ENCODE measurements around the gene CHP1.
"Not testable (repeated sequence)": the region's sequence is repeated elsewhere in the genome, so short reads cannot be mapped to it uniquely, and the experiment has no call there.

CHP1 gene

DNA sequence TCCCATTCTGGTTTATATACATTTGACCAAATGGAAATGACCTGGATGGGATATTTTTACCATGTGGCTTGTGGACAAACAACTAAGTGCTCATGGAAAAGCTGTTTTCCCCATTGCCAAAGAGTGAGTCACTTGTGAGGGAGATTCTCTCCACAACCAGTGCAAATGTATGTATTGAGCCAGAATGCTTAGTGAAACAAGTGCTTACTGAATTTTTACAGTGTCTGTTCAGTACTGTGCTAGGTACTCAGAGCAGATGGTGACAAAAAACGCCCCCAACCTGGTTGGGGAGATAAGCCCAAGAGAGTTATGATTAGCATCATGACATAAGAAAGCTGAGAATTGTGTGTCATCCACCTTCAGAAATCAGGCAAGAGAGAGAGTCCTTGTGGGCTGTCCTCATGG, 2.3 kb downstream of the CHP1 start:
- peak; percentile 82 for DNase-seq (ENCODE audit: low read depth)
- TF ChIP-seq, protein P1, sequence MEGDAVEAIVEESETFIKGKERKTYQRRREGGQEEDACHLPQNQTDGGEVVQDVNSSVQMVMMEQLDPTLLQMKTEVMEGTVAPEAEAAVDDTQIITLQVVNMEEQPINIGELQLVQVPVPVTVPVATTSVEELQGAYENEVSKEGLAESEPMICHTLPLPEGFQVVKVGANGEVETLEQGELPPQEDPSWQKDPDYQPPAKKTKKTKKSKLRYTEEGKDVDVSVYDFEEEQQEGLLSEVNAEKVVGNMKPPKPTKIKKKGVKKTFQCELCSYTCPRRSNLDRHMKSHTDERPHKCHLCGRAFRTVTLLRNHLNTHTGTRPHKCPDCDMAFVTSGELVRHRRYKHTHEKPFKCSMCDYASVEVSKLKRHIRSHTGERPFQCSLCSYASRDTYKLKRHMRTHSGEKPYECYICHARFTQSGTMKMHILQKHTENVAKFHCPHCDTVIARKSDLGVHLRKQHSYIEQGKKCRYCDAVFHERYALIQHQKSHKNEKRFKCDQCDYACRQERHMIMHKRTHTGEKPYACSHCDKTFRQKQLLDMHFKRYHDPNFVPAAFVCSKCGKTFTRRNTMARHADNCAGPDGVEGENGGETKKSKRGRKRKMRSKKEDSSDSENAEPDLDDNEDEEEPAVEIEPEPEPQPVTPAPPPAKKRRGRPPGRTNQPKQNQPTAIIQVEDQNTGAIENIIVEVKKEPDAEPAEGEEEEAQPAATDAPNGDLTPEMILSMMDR (IDR thresholded peaks at IDR 0.05; ENCODE audit: insufficient read depth, low read depth, low read length, missing control alignments) = no peak
- no peak overlapping the region for H3K4me3 ChIP-seq (ENCODE audit: low read length)

DNA sequence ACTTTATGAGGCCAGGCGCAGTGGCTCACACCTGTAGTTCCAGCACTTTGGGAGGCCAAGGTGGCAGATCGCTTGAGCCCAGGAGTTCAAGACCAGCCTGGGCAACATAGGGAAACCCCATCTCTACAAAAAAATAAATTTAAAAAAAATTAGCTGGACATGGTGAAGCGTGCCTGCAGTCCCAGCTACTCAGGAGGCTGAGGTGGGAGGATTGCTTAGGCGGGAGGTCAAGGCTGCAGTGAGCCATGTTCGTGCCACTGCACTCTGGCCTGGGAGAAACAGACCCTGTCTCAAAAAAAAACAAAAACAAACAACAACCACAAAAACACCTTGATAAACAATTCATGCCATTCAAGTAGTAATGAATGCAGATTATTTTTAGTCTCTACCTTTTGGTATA, 4.2 kb downstream of the CHP1 start:
- not testable (repeated sequence) for H3K4me3 ChIP-seq (ENCODE audit: low read length); DNase-seq (ENCODE audit: low read depth)

DNA sequence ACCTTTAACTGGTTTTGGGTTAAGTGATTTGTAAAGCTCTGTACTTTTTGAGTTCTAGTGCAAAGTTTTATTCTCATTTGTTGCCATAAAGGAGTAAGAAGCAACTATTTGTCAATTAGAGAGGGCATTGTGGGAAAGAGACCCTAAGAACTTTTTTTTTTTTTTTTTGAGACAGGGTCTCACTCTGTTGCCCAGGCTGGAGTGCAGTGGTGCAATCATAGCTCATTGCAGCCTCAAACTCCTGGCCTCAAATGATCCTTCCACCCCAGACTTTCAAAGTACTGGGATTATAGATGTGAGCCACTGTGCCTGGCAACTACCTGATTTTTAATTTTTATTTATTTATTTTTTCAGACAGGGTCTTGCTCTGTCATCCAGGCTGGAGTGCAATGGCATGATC, 4.9 kb downstream of the CHP1 start:
- TF ChIP-seq, protein P1 (IDR thresholded peaks at IDR 0.05; ENCODE audit: insufficient read depth, low read depth, low read length, missing control alignments) = no peak
- H3K4me3 ChIP-seq (ENCODE audit: low read length) = no peak overlapping the region
- no peak for DNase-seq (ENCODE audit: low read depth)

DNA sequence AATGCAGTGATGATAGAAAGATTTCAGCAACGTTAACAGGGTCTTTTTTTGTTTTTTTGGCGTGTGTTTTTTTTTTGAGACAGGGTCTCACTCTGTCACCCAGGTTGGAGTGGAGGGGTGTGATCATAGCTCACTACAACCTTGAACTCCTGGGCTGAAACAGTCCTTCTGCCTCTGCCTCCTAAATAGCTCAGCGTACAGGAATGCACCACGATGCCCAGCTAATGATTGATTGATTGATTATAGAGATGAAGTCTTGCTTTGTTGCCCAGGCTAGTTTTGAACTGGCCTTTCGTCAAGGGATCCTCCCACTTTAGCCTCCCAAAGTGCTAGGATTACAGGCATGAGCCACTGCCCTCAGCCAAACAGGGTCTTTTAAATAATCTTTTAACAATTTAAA, 7.0 kb downstream of the CHP1 start:
- DNase-seq (ENCODE audit: low read depth) = no peak
- TF ChIP-seq, protein P1 (IDR thresholded peaks at IDR 0.05; ENCODE audit: insufficient read depth, low read depth, low read length, missing control alignments) = no peak
- no peak overlapping the region for H3K4me3 ChIP-seq (ENCODE audit: low read length)

DNA sequence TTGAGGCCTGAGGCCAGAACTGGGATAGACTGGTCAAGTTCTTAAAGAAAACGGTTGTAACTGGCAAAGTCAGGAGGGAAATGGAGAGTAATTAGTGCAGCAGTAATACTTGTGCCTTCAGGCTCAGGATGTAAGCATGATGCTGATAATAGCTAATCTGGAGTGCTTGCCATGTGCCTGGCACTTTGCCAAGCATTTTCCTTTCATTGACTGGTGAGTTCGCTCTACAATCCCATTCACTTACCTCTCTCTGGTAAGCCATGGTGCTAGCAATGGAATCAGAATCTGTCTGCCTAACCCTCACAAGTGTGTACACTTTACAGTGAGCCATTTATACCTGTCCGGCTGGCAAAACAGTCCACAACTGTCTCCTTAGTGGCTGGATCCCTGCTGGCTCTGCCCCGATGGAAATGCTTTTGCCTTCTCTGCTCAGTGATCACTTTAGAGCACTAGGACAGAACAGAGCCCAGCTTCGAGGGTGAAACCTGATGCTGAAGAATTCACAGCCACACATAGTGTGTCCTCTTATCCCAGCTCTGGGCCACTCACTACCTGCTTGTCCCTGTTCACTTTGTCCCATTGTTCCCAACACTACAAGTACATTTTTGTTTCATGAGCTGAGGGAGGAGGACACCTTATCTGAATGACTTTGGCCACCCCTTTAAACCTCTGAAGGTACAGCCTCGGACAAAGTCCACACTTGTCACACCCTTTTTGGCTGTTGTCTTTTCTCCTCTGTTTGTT, 10.3 kb downstream of the CHP1 start:
- H3K4me3 ChIP-seq (ENCODE audit: low read length) = no peak overlapping the region
- DNase-seq (ENCODE audit: low read depth) = peak; percentile 38
- TF ChIP-seq, protein P1 (IDR thresholded peaks at IDR 0.05; ENCODE audit: insufficient read depth, low read depth, low read length, missing control alignments) = no peak

DNA sequence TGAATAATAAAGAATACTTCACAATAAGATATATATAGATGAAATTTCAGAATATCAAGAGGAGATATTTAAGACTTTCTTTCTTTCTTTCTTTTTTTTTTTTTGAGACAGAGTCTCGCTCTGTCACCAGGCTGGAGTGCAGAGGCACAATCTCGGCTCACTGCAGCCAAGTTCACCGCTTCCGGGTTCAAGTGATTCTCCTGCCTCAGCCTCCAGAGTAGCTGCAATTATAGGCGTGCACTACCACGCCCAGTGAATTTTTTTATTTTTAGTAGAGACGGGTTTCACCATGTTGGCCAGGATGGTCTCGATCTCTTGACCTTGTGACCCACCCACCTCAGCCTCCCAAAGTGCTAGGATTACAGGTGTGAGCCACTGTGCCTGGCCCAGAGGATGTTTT, 19.7 kb downstream of the CHP1 start:
- DNase-seq (ENCODE audit: low read depth); H3K4me3 ChIP-seq (ENCODE audit: low read length): not testable (repeated sequence)

DNA sequence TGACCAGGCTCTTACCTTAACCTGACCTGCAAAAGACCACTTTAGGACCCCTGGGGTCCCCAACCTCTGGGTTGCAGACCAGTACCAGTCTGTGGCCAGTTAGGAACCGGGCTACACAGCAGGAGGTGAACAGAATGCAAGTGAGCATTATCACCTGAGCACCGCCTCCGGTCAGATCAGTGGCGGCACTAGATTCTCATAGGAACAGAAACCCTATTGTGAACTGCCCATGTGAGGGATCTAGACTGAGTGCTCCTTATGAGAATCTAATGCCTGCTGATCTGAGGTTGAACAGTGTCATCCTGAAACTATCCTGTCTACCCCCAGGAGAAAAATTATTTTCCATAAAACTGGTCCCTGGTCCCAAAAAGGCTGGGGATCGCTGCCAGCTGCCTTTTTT, 20.3 kb downstream of the CHP1 start:
- TF ChIP-seq, protein P1 (IDR thresholded peaks at IDR 0.05; ENCODE audit: insufficient read depth, low read depth, low read length, missing control alignments) = no peak
- no peak overlapping the region for H3K4me3 ChIP-seq (ENCODE audit: low read length)
- DNase-seq (ENCODE audit: low read depth) = no peak

DNA sequence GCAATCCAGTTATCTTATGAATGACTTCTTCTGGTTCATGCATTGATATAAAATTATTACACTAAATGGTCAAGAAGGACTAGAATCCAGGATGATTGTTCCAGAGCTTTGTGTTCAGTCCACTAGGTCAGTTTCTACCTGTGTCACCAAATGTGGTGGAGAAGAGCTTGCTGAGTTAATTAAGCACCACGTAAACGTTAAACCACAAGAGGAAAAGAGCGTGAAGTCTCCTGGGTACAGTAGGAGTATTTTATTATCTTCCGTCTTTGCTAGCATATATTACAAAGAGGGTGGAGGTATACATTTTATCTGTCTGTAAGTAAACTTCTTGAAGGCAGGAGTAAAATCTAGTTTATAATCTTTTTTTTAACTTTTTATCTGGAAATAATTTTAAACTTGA, 23.5 kb downstream of the CHP1 start:
- TF ChIP-seq, protein P1 (IDR thresholded peaks at IDR 0.05; ENCODE audit: insufficient read depth, low read depth, low read length, missing control alignments) = no peak
- no peak for DNase-seq (ENCODE audit: low read depth)
- no peak overlapping the region for H3K4me3 ChIP-seq (ENCODE audit: low read length)

Measured in epithelial cell of esophagus (primary cell).